GM23338 (cell line): ENCODE data around the gene OSBPL10. TPM values are rescaled to one million over a fixed set of nuclear protein-coding genes. Genes with fewer than 3 reads are reported as not detected.
A peak's percentile ranks its signal among the peaks of the same experiment; 100 is the strongest.

Source experiments
- ATAC-seq: fragments of 200-7000 bp; cut with Tn5 transposase; 3 replicates; pipeline ENCODE4 v1.9.1; 2020
- DNase-seq: peaks from one replicate; pipeline ENCODE4 v3.0.0-alpha.2; 2015; ENCODE audit warnings: low spot score
- H2AFZ ChIP-seq: fragments of 200-600 bp; sonication (generic); 2 replicates; pipeline ENCODE4 v1.8.0; 2016; ENCODE audit warnings: antibody characterized with exemption, mild to moderate bottlenecking, moderate library complexity
- H3F3A ChIP-seq: fragments of 200-600 bp; sonication (generic); replicated peaks from 2 replicates; pipeline ENCODE4 v1.8.0; 2017; ENCODE audit warnings: antibody characterized with exemption, mixed run types, low read depth
- H3K27ac ChIP-seq: fragments of 200-600 bp; sonication (generic); 2 replicates; pipeline ENCODE4 v1.6.1; 2016; ENCODE audit warnings: low read depth
- H3K27me3 ChIP-seq: fragments of 200-600 bp; sonication (generic); 2 replicates; pipeline ENCODE4 v1.8.0; 2016; ENCODE audit warnings: mild to moderate bottlenecking, mixed run types, moderate library complexity; ENCODE audit not compliant: insufficient read depth
- H3K36me3 ChIP-seq: fragments of 200-600 bp; sonication (generic); 2 replicates; pipeline ENCODE4 v1.8.0; 2016; ENCODE audit warnings: mild to moderate bottlenecking; ENCODE audit not compliant: insufficient read depth
- H3K4me1 ChIP-seq: fragments of 200-600 bp; sonication (generic); 2 replicates; pipeline ENCODE4 v1.8.0; 2016; ENCODE audit warnings: mild to moderate bottlenecking, moderate library complexity; ENCODE audit not compliant: insufficient read depth
- H3K4me2 ChIP-seq: fragments of 200-600 bp; sonication (generic); 2 replicates; pipeline ENCODE4 v1.7.1; 2017; ENCODE audit warnings: mixed run types
- H3K4me3 ChIP-seq: fragments of 200-600 bp; sonication (generic); 2 replicates; pipeline ENCODE4 v1.6.1; 2016; ENCODE audit warnings: mixed run types
- H3K79me2 ChIP-seq: fragments of 200-600 bp; sonication (generic); replicated peaks from 2 replicates; pipeline ENCODE4 v1.8.0; 2017; ENCODE audit warnings: mild to moderate bottlenecking; ENCODE audit not compliant: insufficient read depth
- H3K9me2 ChIP-seq: fragments of 200-600 bp; sonication (generic); 2 replicates; pipeline ENCODE4 v1.8.0; 2017; ENCODE audit not compliant: insufficient read depth
- H4K20me1 ChIP-seq: fragments of 200-600 bp; sonication (generic); replicated peaks from 2 replicates; pipeline ENCODE4 v1.8.0; 2017; ENCODE audit warnings: mild to moderate bottlenecking; ENCODE audit not compliant: insufficient read depth
- H3K27ac Mint-ChIP-seq: 2 replicates; pipeline ENCODE4 v1.8.0; 2020; ENCODE audit warnings: inconsistent platforms, mild to moderate bottlenecking, moderate library complexity, mixed read lengths
- H3K27me3 Mint-ChIP-seq: 3 replicates; pipeline ENCODE4 v1.8.0; 2022; ENCODE audit warnings: low read depth, mild to moderate bottlenecking, moderate library complexity, mixed read lengths, inconsistent platforms; ENCODE audit not compliant: insufficient read depth, poor library complexity
- H3K36me3 Mint-ChIP-seq: 3 replicates; pipeline ENCODE4 v1.8.0; 2021; ENCODE audit warnings: low read depth, mild to moderate bottlenecking, inconsistent platforms, moderate library complexity, mixed read lengths
- H3K4me1 Mint-ChIP-seq: 3 replicates; pipeline ENCODE4 v1.8.0; 2020; ENCODE audit warnings: mild to moderate bottlenecking, inconsistent platforms, mixed read lengths
- H3K4me3 Mint-ChIP-seq: 3 replicates; pipeline ENCODE4 v1.8.0; 2021; ENCODE audit warnings: moderate library complexity, mild to moderate bottlenecking, inconsistent platforms, mixed read lengths
- H3K9me3 Mint-ChIP-seq: 3 replicates; pipeline ENCODE4 v1.8.0; 2020; ENCODE audit warnings: moderate library complexity, mild to moderate bottlenecking, inconsistent platforms, mixed read lengths
- ETS1 ChIP-seq: IDR thresholded peaks from 2 replicates; pipeline ENCODE4 v1.6.1; 2016; ENCODE audit warnings: antibody characterized with exemption
- EZH2 ChIP-seq: fragments of 200-600 bp; sonication (generic); IDR thresholded peaks from one replicate; pipeline ENCODE4 v1.8.0; 2017; ENCODE audit warnings: antibody characterized with exemption, mild to moderate bottlenecking, low read depth; ENCODE audit not compliant: unreplicated experiment
- EZH2phosphoT487 ChIP-seq: fragments of 200-600 bp; sonication (generic); IDR thresholded peaks from one replicate; pipeline ENCODE4 v1.8.1; 2018; ENCODE audit warnings: antibody characterized with exemption; ENCODE audit not compliant: unreplicated experiment
- NANOG ChIP-seq: IDR thresholded peaks from 2 replicates; pipeline ENCODE4 v1.6.1; 2016; ENCODE audit warnings: antibody characterized with exemption, borderline replicate concordance
- POLR2AphosphoS5 ChIP-seq: IDR thresholded peaks from 2 replicates; pipeline ENCODE4 v1.6.1; 2016; ENCODE audit warnings: antibody characterized with exemption, low read depth
- REST ChIP-seq: IDR thresholded peaks from one replicate; pipeline ENCODE4 v1.6.1; 2018; ENCODE audit warnings: antibody characterized with exemption; ENCODE audit not compliant: unreplicated experiment
- STAT1 ChIP-seq: IDR thresholded peaks from one replicate; pipeline ENCODE4 v1.6.1; 2016; ENCODE audit warnings: antibody characterized with exemption; ENCODE audit not compliant: unreplicated experiment
- ZNF114 ChIP-seq: fragments of 250-450 bp; sonication (Bioruptor Pico); IDR thresholded peaks from 2 replicates; pipeline ENCODE4 v1.5.0; 2020; ENCODE audit warnings: mild to moderate bottlenecking, moderate library complexity
- ZNF331 ChIP-seq: fragments of 250-450 bp; sonication (Bioruptor Pico); IDR thresholded peaks from 2 replicates; pipeline ENCODE4 v1.5.0; 2020; ENCODE audit warnings: low read depth, mild to moderate bottlenecking, moderate library complexity
- ZNF462 ChIP-seq: fragments of 250-450 bp; sonication (Bioruptor Pico); IDR thresholded peaks from 2 replicates; pipeline ENCODE4 v1.5.0; 2020; ENCODE audit warnings: mild to moderate bottlenecking, moderate library complexity
- polyA plus RNA-seq: library from polyadenylated mRNA; unstranded; fragments of >200 nt; fragmentation: Nextera tagmentation; extraction: Ambion mirVana; gene quantifications from 2 replicates; pipeline ENCODE4 v1.2.1, GENCODE V29; 2016
- total RNA-seq: library from RNA; depleted of rRNA; stranded (reverse); fragments of >200 nt; shearing (Covaris generic); gene quantifications from 2 replicates; pipeline ENCODE4 v1.2.3, GENCODE V29; 2014

The OSBPL10 gene
- total and polyA plus RNA-seq, 2 experiments from 2014 or later = 23.8 to 149 TPM

- TF ChIP-seq ETS1 = no peak
- no peak for TF ChIP-seq NANOG
- TF ChIP-seq POLR2AphosphoS5 = no peak
- no peak for TF ChIP-seq STAT1
- TF ChIP-seq EZH2 = no peak
- TF ChIP-seq ZNF331 (CRISPR knock-in tag) = no peak
- TF ChIP-seq REST = no peak
- TF ChIP-seq EZH2phosphoT487 = no peak
Observed at GRCh38 chr3:31664031-31664430, 317.0 kb downstream of the OSBPL10 start (continued).

GRCh38 chr3:31661993-31662670, 318.9 kb downstream of the OSBPL10 start:
- H3K27ac Mint-ChIP-seq = peak overlapping the region; percentile 1; the same call in 1 of the 2 replicates
- Histone ChIP-seq H3F3A (no peaks in the 10 kb centered on the region), H3K36me3 (peaks cover 22% of the 10 kb centered on the region), H3K4me2 (no peak overlapping the region), H3K9me2 (no peaks in the 10 kb centered on the region), H3K4me3 (no peak overlapping the region), H3K27ac (no peak overlapping the region), H3K79me2 (no peaks in the 10 kb centered on the region), H3K27me3 (no peaks in the 10 kb centered on the region), H3K4me1 (peaks cover 6% of the 10 kb centered on the region; the same call in 1 of the 2 replicates), H4K20me1 (no peaks in the 10 kb centered on the region), H2AFZ (no peak overlapping the region)
- ATAC-seq = peak; percentile 46
- peaks cover 58% of the 10 kb centered on the region for H3K36me3 Mint-ChIP-seq
- no peaks in the 10 kb centered on the region for H3K27me3 Mint-ChIP-seq
- peaks cover 20% of the 10 kb centered on the region for H3K4me1 Mint-ChIP-seq
- no peaks in the 10 kb centered on the region for H3K9me3 Mint-ChIP-seq
- DNase-seq = no peak
- no peak overlapping the region for H3K4me3 Mint-ChIP-seq
- no peak for TF ChIP-seq ZNF462 (CRISPR knock-in tag)
- TF ChIP-seq REST = no peak
- TF ChIP-seq STAT1 = no peak
- no peak for TF ChIP-seq ZNF114 (CRISPR knock-in tag)
- TF ChIP-seq ZNF331 (CRISPR knock-in tag) = no peak
